Keratinocyte (primary cell): ENCODE data around the gene TTC28. TPM values are rescaled to one million over a fixed set of nuclear protein-coding genes. Genes with fewer than 3 reads are reported as not detected.

Experiments
- DNase-seq: peaks from one replicate; pipeline ENCODE4 v3.0.0-alpha.2; 2011; ENCODE audit warnings: low read depth, missing footprints, low spot score
- FAIRE-seq: peaks from 2 replicates; lab custom pipeline; 2011; peaks lifted over from hg19 to GRCh38; lab: Jason Lieb, UNC
- H2AFZ ChIP-seq: 2 replicates; pipeline ENCODE4 v1.6.0; 2012; ENCODE audit warnings: low read length, control low read depth, inconsistent platforms; ENCODE audit not compliant: control insufficient read depth
- H3K27ac ChIP-seq: 2 replicates; pipeline ENCODE4 v1.5.1; 2011; ENCODE audit warnings: low read length; ENCODE audit not compliant: control insufficient read depth, insufficient read depth
- H3K27me3 ChIP-seq: 3 replicates; pipeline ENCODE4 v1.6.0; 2011; ENCODE audit warnings: low read length; ENCODE audit not compliant: control insufficient read depth, insufficient read depth; ENCODE audit errors: extremely low read depth
- H3K36me3 ChIP-seq, 2 experiments: 2 replicates in 1 of 2; 3 replicates in 1 of 2; pipeline ENCODE4 v1.5.1; 2011; ENCODE audit warnings: low read length in 2 of 2, mild to moderate bottlenecking in 1 of 2; ENCODE audit not compliant: control insufficient read depth in 2 of 2, insufficient read depth in 2 of 2; ENCODE audit errors: extremely low read depth in 1 of 2
- H3K4me1 ChIP-seq: 3 replicates; pipeline ENCODE4 v1.5.1; 2011; ENCODE audit warnings: low read length; ENCODE audit not compliant: control insufficient read depth, insufficient read depth; ENCODE audit errors: extremely low read depth
- H3K4me2 ChIP-seq: 3 replicates; pipeline ENCODE4 v1.6.0; 2011; ENCODE audit warnings: low read depth, low read length; ENCODE audit not compliant: control insufficient read depth, insufficient read depth; ENCODE audit errors: extremely low read depth
- H3K4me3 ChIP-seq, 3 experiments: fragments of 200-600 bp in 1 of 3; sonication (generic) in 1 of 3; 2 replicates in 2 of 3; 3 replicates in 1 of 3; pipeline ENCODE4 v1.5.1; 2011 to 2016; ENCODE audit warnings: low read length in 3 of 3, mild to moderate bottlenecking in 3 of 3, control low read depth in 2 of 3, inconsistent platforms in 1 of 3, low read depth in 1 of 3, mixed read lengths in 1 of 3, mixed run types in 1 of 3, moderate library complexity in 1 of 3; ENCODE audit not compliant: control insufficient read depth in 2 of 3, insufficient read depth in 2 of 3; ENCODE audit errors: extremely low read depth in 1 of 3
- H3K79me2 ChIP-seq: 2 replicates; pipeline ENCODE4 v1.6.0; 2012; ENCODE audit warnings: low read length; ENCODE audit not compliant: control insufficient read depth, insufficient read depth
- H3K9ac ChIP-seq: 3 replicates; pipeline ENCODE4 v1.6.0; 2011; ENCODE audit warnings: low read length; ENCODE audit not compliant: control insufficient read depth, insufficient read depth; ENCODE audit errors: extremely low read depth
- H3K9me1 ChIP-seq: 3 replicates; pipeline ENCODE4 v1.6.0; 2011; ENCODE audit warnings: low read length; ENCODE audit not compliant: control insufficient read depth, insufficient read depth; ENCODE audit errors: extremely low read depth
- H3K9me3 ChIP-seq: 2 replicates; pipeline ENCODE4 v1.5.1; 2012; ENCODE audit warnings: low read depth, low read length; ENCODE audit not compliant: control insufficient read depth
- H4K20me1 ChIP-seq: 3 replicates; pipeline ENCODE4 v1.6.0; 2011; ENCODE audit warnings: low read length; ENCODE audit not compliant: control insufficient read depth, insufficient read depth; ENCODE audit errors: extremely low read depth
- EZH2 ChIP-seq: IDR thresholded peaks from one replicate; pipeline ENCODE4 v1.6.1; 2012; ENCODE audit warnings: inconsistent platforms, mild to moderate bottlenecking, low read length, moderate library complexity
- dilution Hi-C: fragments of 300-500 bp; cut with MboI; formaldehyde crosslinking; loops from one replicate; pipeline ENCODE4 v1.7.0; 2020; ENCODE audit warnings: low sequenced_read_pairs; ENCODE audit not compliant: extremely low pct_ligation_motif_present
- polyA plus RNA-seq, 5 experiments: library from polyadenylated mRNA; depleted of rRNA in 3 of 5; stranded (reverse) in 3 of 5; stranded (forward) in 1 of 5; unstranded in 1 of 5; fragments of >200 nt; gene quantifications; 1 replicate in 1 of 5; 2 replicates in 3 of 5; 3 replicates in 1 of 5; pipeline versions ENCODE4 v1.2.1 to v1.2.3, GENCODE V29; 2011 to 2012; ENCODE audit warnings: missing spikeins in 2 of 5, low read depth in 1 of 5, low replicate concordance in 1 of 5
- TF ChIP-seq, protein P1 (sequence below), 3 experiments: IDR thresholded peaks in 1 of 3; conservative IDR thresholded peaks in 1 of 3; optimal IDR thresholded peaks in 1 of 3; 2 replicates in 2 of 3; 3 replicates in 1 of 3; pipeline versions ENCODE3 to v1.5.1; 2011; ENCODE audit warnings: low read length in 3 of 3, mild to moderate bottlenecking in 3 of 3, moderate library complexity in 2 of 3, control low read depth in 1 of 3, inconsistent platforms in 1 of 3; ENCODE audit not compliant: insufficient read depth in 2 of 3; ENCODE audit errors: extremely low read depth in 1 of 3

The TTC28 gene
- polyA plus RNA-seq, 1 donor (not counting 4 experiments of a cell fraction or from before 2014, with no cell fraction given) = 0.66 TPM

DNA sequence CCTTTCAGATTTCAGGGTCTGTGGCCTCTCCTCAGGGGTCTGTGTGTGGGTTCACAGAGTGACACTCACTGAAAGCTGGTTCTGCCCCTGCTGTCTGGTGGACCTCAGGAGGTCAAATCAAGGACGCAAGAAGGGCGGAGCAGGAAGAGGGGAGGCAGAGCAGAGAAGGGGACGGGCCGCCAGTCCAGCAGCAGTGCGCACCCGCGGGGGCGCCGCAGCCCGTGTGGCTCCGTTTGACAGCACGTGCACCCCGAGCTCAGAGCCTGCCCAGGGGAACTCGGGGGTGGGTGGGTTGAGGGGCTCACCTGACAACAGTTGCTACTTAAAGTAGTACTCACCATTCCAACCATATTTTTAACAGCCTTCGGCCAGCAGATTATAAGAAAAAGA, 689.2 kb downstream of the TTC28 start:
- Histone ChIP-seq H3K27me3 (no peaks in the 10 kb centered on the region), H3K36me3 (no peaks in the 10 kb centered on the region), H3K27ac (no peak overlapping the region), H3K9ac (no peak overlapping the region), H3K9me3 (no peaks in the 10 kb centered on the region), H4K20me1 (no peaks in the 10 kb centered on the region), H3K9me1 (no peaks in the 10 kb centered on the region), H3K79me2 (no peaks in the 10 kb centered on the region), H3K4me3 (no peak overlapping the region), H3K4me2 (no peak overlapping the region), H3K4me1 (no peaks in the 10 kb centered on the region), H2AFZ (no peak overlapping the region)
- no peak for TF ChIP-seq EZH2
- TF ChIP-seq, protein P1, sequence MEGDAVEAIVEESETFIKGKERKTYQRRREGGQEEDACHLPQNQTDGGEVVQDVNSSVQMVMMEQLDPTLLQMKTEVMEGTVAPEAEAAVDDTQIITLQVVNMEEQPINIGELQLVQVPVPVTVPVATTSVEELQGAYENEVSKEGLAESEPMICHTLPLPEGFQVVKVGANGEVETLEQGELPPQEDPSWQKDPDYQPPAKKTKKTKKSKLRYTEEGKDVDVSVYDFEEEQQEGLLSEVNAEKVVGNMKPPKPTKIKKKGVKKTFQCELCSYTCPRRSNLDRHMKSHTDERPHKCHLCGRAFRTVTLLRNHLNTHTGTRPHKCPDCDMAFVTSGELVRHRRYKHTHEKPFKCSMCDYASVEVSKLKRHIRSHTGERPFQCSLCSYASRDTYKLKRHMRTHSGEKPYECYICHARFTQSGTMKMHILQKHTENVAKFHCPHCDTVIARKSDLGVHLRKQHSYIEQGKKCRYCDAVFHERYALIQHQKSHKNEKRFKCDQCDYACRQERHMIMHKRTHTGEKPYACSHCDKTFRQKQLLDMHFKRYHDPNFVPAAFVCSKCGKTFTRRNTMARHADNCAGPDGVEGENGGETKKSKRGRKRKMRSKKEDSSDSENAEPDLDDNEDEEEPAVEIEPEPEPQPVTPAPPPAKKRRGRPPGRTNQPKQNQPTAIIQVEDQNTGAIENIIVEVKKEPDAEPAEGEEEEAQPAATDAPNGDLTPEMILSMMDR (optimal IDR thresholded peaks at IDR 0.05 in 1 of 3, IDR thresholded peaks at IDR 0.05 in 1 of 3, conservative IDR thresholded peaks at IDR 0.05 in 1 of 3; ENCODE audit: extremely low read depth in 1 of 3, insufficient read depth in 2 of 3, low read length in 3 of 3) = no peak
- DNase-seq (no peak), FAIRE-seq (no peak)
- dilution Hi-C loops = no loop called here

DNA sequence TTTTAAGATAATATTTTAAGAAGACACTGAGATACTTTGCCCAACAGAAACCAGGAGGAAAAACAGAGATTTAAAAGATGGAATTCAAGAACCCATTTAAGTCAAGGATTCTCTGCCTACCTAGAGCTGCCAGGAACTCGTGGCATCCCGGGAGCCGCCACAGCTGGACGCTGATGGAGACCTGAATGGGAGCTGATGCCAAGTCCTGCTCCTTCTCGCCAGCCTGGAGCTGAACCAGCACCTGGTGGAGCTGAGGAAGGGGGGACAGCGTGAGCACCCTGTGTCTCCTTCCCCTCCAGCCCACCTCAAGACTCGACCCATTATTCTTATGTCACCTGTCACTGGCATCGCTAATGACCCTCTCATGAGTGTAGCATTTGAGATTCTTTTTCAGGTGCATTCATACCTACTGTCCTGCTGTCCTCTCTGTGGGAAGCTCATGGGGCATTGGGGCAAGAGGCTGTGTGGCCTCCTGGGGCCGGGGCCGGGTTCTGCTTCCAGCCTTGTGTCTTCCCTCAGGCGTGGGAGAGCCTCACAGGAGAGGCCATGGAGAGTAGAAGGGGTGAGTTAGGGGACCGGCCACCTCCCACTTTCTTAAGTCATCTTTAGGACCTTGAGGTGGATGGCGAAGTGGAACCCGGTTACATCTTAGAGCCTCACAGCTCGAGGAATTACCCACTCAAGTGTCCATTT, 689.7 kb downstream of the TTC28 start:
- H3K27ac ChIP-seq = no peak overlapping the region
- DNase-seq = no peak

More for the DNA sequence above, 689.7 kb downstream of the TTC28 start:
- dilution Hi-C loops = no loop called here
- FAIRE-seq = no peak
- Histone ChIP-seq H3K9ac (no peak overlapping the region), H3K79me2 (no peaks in the 10 kb centered on the region), H3K9me3 (no peaks in the 10 kb centered on the region), H3K4me2 (no peak overlapping the region), H3K27me3 (no peaks in the 10 kb centered on the region), H4K20me1 (no peaks in the 10 kb centered on the region), H3K4me3 (no peak overlapping the region), H3K4me1 (no peaks in the 10 kb centered on the region), H2AFZ (no peak overlapping the region), H3K36me3 (no peaks in the 10 kb centered on the region), H3K9me1 (no peaks in the 10 kb centered on the region)
- TF ChIP-seq, protein P1 (optimal IDR thresholded peaks at IDR 0.05 in 1 of 3, IDR thresholded peaks at IDR 0.05 in 1 of 3, conservative IDR thresholded peaks at IDR 0.05 in 1 of 3; ENCODE audit: extremely low read depth in 1 of 3, insufficient read depth in 2 of 3, low read length in 3 of 3) = no peak
- TF ChIP-seq EZH2 = no peak
